HCT116 (cell line): ENCODE measurements around the gene CPNE2. TPM values are rescaled to one million over a fixed set of nuclear protein-coding genes. Genes with fewer than 3 reads are reported as not detected.

Experiments used
- ATAC-seq: fragments of 200-7000 bp; cut with Tn5 transposase; 2 replicates; pipeline ENCODE4 v1.9.1; 2020; ENCODE audit warnings: mild to moderate bottlenecking, moderate library complexity
- BruUV-seq: library from RNA; stranded (reverse); fragments of 400-500 nt; replicated peaks from 2 replicates; lab custom pipeline; 2021; lab: Mats Ljungman, UMichigan
- CTCF ChIA-PET: fragments of 300-600 bp; sonication (Branson Sonifier 250); formaldehyde crosslinking; loops from one replicate; lab custom pipeline; 2021; ENCODE audit warnings: antibody characterized with exemption; lab: Charles Lee
- POLR2A ChIA-PET: fragments of 300-600, 350-600 bp; sonication (Branson Sonifier 250); formaldehyde crosslinking; loops from one replicate; lab custom pipeline; 2021; ENCODE audit warnings: antibody characterized with exemption; lab: Charles Lee
- RAD21 ChIA-PET, 2 experiments: fragments of 300-600 bp; sonication (Branson Sonifier 250); formaldehyde crosslinking; loops; one replicate each; lab custom pipeline; 2023; ENCODE audit warnings: low total read pairs in 2 of 2; ENCODE audit not compliant: uncharacterized antibody in 2 of 2, unreplicated experiment in 2 of 2, low non-redundant PET in 1 of 2; lab: Charles Lee
- DNase-seq: peaks from one replicate; pipeline ENCODE4 v3.0.0-alpha.2; 2010; ENCODE audit warnings: low read depth, low spot score
- H2AFZ ChIP-seq: fragments of 200-600 bp; shearing (Covaris generic), sonication (generic); 2 replicates; pipeline ENCODE4 v1.6.1; 2017; ENCODE audit warnings: low read depth, mixed run types, mixed read lengths, antibody characterized with exemption, low read length; ENCODE audit not compliant: poor library complexity, severe bottlenecking
- H3K27ac ChIP-seq: 2 replicates; pipeline ENCODE4 v1.5.1; 2012; ENCODE audit warnings: low read depth, low read length
- H3K27me3 ChIP-seq: fragments of 200-600 bp; sonication (generic); 2 replicates; pipeline ENCODE4 v1.6.1; 2016; ENCODE audit warnings: mixed run types, low read length, mixed read lengths; ENCODE audit not compliant: insufficient read depth
- H3K36me3 ChIP-seq, 2 experiments: fragments of 200-500 bp in 1 of 2; fragments of 200-600 bp in 1 of 2; sonication (Bioruptor generic) in 1 of 2; sonication (generic) in 1 of 2; 2 replicates each; pipeline versions ENCODE4 v1.5.1 to v1.6.1; 2014 to 2016; ENCODE audit warnings: low read length in 2 of 2, inconsistent platforms in 1 of 2, mixed read lengths in 1 of 2, mixed run types in 1 of 2; ENCODE audit not compliant: insufficient read depth in 2 of 2, control insufficient read depth in 1 of 2
- H3K4me1 ChIP-seq, 2 experiments: fragments of 200-600 bp in 1 of 2; sonication (generic) in 1 of 2; 2 replicates each; pipeline versions ENCODE4 v1.5.1 to v1.6.1; 2012 to 2017; ENCODE audit warnings: low read length in 2 of 2, inconsistent platforms in 1 of 2, mild to moderate bottlenecking in 1 of 2, mixed read lengths in 1 of 2, mixed run types in 1 of 2, moderate library complexity in 1 of 2; ENCODE audit not compliant: insufficient read depth in 2 of 2, control insufficient read depth in 1 of 2
- H3K4me2 ChIP-seq: fragments of 200-600 bp; sonication (generic); 2 replicates; pipeline ENCODE4 v1.6.1; 2017; ENCODE audit warnings: mixed run types, low read length, mixed read lengths
- H3K4me3 ChIP-seq, 2 experiments: fragments of 200-600 bp in 1 of 2; sonication (generic) in 1 of 2; replicated peaks in 1 of 2; 2 replicates each; pipeline ENCODE4 v1.5.1; 2011 to 2016; ENCODE audit warnings: low read length in 2 of 2, control low read depth in 1 of 2, low read depth in 1 of 2, mild to moderate bottlenecking in 1 of 2, mixed read lengths in 1 of 2, mixed run types in 1 of 2
- H3K79me2 ChIP-seq: fragments of 200-600 bp; sonication (generic); 2 replicates; pipeline ENCODE4 v1.6.1; 2017; ENCODE audit warnings: mild to moderate bottlenecking, mixed run types, low read length, moderate library complexity, mixed read lengths; ENCODE audit not compliant: insufficient read depth
- H3K9ac ChIP-seq: fragments of 200-600 bp; sonication (generic); 2 replicates; pipeline ENCODE4 v1.6.1; 2016; ENCODE audit warnings: low read length, mixed read lengths
- H3K9me2 ChIP-seq: fragments of 200-600 bp; sonication (generic), shearing (Covaris generic); 2 replicates; pipeline ENCODE4 v1.6.1; 2017; ENCODE audit warnings: mixed run types, mild to moderate bottlenecking, moderate library complexity; ENCODE audit not compliant: insufficient read depth
- H3K9me3 ChIP-seq, 2 experiments: fragments of 200-500 bp in 1 of 2; fragments of 200-600 bp in 1 of 2; sonication (Bioruptor generic) in 1 of 2; sonication (generic) in 1 of 2; 2 replicates each; pipeline ENCODE4 v1.6.1; 2014 to 2017; ENCODE audit warnings: low read length in 2 of 2, mixed read lengths in 2 of 2, inconsistent platforms in 1 of 2, low read depth in 1 of 2, mild to moderate bottlenecking in 1 of 2, mixed run types in 1 of 2, moderate library complexity in 1 of 2; ENCODE audit not compliant: control insufficient read depth in 1 of 2, insufficient read depth in 1 of 2
- H4K20me1 ChIP-seq: fragments of 200-600 bp; sonication (generic), shearing (Covaris generic); 2 replicates; pipeline ENCODE4 v1.6.1; 2017; ENCODE audit warnings: mixed run types, mild to moderate bottlenecking, moderate library complexity; ENCODE audit not compliant: insufficient read depth
- CEBPB ChIP-seq: IDR thresholded peaks from 2 replicates; pipeline ENCODE4 v1.6.1; 2012; ENCODE audit warnings: low read depth
- EGR1 ChIP-seq: IDR thresholded peaks from 2 replicates; pipeline ENCODE4 v1.6.1; 2012; ENCODE audit warnings: low read depth
- EZH2 ChIP-seq: fragments of 200-600 bp; sonication (generic); IDR thresholded peaks from 2 replicates; pipeline ENCODE4 v1.6.1; 2017; ENCODE audit warnings: antibody characterized with exemption, mixed run types
- EZH2phosphoT487 ChIP-seq: fragments of 200-600 bp; IDR thresholded peaks from 2 replicates; pipeline ENCODE4 v1.6.1; 2018; ENCODE audit warnings: antibody characterized with exemption, borderline replicate concordance
- JUND ChIP-seq: IDR thresholded peaks from 2 replicates; pipeline ENCODE4 v1.6.1; 2012
- POLR2A ChIP-seq: IDR thresholded peaks from 2 replicates; pipeline ENCODE4 v1.7.0; 2011; ENCODE audit warnings: borderline replicate concordance; ENCODE audit not compliant: insufficient read depth, insufficient read length; ENCODE audit errors: extremely low read depth
- POLR2AphosphoS5 ChIP-seq: IDR thresholded peaks from 2 replicates; pipeline ENCODE4 v1.6.1; 2011; ENCODE audit warnings: mild to moderate bottlenecking, low read depth, low read length, moderate library complexity
- SIN3A ChIP-seq: IDR thresholded peaks from 2 replicates; pipeline ENCODE4 v1.6.1; 2012; ENCODE audit warnings: low read depth
- SP1 ChIP-seq: IDR thresholded peaks from 2 replicates; pipeline ENCODE4 v1.6.1; 2012; ENCODE audit warnings: low read depth
- ZNF274 ChIP-seq: fragments of 200-500 bp; sonication (Bioruptor generic); IDR thresholded peaks from 2 replicates; pipeline ENCODE4 v1.6.1; 2014; ENCODE audit warnings: mild to moderate bottlenecking, low read depth, low read length, inconsistent platforms
- intact Hi-C: fragments of 100-400 bp; cut with micrococcal nuclease; formaldehyde crosslinking; loops from 2 replicates; pipeline ENCODE4 v1.10.0; 2022
- total RNA-seq: library from RNA; stranded (reverse); gene quantifications from one replicate; pipeline ENCODE4 v1.2.1, GENCODE V29; 2021; ENCODE audit not compliant: unreplicated experiment
- TF ChIP-seq, protein P1 (sequence below): IDR thresholded peaks from 2 replicates; pipeline ENCODE4 v1.6.1; 2012
- TF ChIP-seq, protein P2 (sequence below): IDR thresholded peaks from 2 replicates; pipeline ENCODE4 v1.6.1; 2012; ENCODE audit warnings: low read depth

The CPNE2 gene
- total RNA-seq, 1 experiment from 2014 or later = 31.2 TPM

DNA sequence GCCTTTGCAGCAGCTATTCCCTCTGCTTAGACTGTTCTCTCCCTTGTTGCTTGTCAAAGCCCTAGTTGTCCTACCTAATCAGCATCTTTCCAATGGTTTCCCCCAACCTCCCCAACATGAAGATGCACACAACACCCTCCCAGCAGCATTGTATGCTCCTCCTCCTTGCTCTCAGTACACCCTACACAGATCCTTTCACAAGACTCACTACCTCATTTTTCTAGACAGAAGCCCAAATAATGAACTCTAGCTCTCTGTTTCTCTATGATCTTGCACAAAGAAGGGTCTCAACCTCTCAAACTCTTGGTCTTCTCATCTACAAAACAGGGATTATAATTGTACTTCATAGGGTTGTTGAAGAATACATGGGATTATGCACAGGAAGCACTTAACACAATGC, 74.1 kb downstream of the CPNE2 start:
- Histone ChIP-seq H3K27ac (no peak overlapping the region), H3K36me3 (peaks cover 38 to 48% of the 10 kb centered on the region in 2 experiments), H3K4me1 (no peaks in the 10 kb centered on the region), H3K9me3 (no peaks in the 10 kb centered on the region), H3K4me3 (no peak overlapping the region), H3K9ac (no peak overlapping the region), H3K27me3 (no peaks in the 10 kb centered on the region), H3K4me2 (no peak overlapping the region), H2AFZ (no peak overlapping the region), H3K9me2 (no peaks in the 10 kb centered on the region), H4K20me1 (no peaks in the 10 kb centered on the region), H3K79me2 (no peaks in the 10 kb centered on the region)
- ChIA-PET RAD21 (no interaction called here), POLR2A (no interaction called here), CTCF (interaction anchor here (1.0 kb wide), 1 partner anchor 464 kb away, joined by 3 read pairs; no protein-coding TSS in a partner anchor)
- TF ChIP-seq POLR2A = no peak
- no peak for TF ChIP-seq JUND
- TF ChIP-seq, protein P1, sequence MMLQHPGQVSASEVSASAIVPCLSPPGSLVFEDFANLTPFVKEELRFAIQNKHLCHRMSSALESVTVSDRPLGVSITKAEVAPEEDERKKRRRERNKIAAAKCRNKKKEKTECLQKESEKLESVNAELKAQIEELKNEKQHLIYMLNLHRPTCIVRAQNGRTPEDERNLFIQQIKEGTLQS = no peak
- no peak for TF ChIP-seq SP1
- no peak for TF ChIP-seq POLR2AphosphoS5
- no peak for TF ChIP-seq EZH2
- TF ChIP-seq ZNF274 = no peak
- TF ChIP-seq, protein P2, sequence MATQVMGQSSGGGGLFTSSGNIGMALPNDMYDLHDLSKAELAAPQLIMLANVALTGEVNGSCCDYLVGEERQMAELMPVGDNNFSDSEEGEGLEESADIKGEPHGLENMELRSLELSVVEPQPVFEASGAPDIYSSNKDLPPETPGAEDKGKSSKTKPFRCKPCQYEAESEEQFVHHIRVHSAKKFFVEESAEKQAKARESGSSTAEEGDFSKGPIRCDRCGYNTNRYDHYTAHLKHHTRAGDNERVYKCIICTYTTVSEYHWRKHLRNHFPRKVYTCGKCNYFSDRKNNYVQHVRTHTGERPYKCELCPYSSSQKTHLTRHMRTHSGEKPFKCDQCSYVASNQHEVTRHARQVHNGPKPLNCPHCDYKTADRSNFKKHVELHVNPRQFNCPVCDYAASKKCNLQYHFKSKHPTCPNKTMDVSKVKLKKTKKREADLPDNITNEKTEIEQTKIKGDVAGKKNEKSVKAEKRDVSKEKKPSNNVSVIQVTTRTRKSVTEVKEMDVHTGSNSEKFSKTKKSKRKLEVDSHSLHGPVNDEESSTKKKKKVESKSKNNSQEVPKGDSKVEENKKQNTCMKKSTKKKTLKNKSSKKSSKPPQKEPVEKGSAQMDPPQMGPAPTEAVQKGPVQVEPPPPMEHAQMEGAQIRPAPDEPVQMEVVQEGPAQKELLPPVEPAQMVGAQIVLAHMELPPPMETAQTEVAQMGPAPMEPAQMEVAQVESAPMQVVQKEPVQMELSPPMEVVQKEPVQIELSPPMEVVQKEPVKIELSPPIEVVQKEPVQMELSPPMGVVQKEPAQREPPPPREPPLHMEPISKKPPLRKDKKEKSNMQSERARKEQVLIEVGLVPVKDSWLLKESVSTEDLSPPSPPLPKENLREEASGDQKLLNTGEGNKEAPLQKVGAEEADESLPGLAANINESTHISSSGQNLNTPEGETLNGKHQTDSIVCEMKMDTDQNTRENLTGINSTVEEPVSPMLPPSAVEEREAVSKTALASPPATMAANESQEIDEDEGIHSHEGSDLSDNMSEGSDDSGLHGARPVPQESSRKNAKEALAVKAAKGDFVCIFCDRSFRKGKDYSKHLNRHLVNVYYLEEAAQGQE = no peak
- TF ChIP-seq EZH2phosphoT487 = no peak
- TF ChIP-seq EGR1 = no peak
- no peak for TF ChIP-seq SIN3A
- TF ChIP-seq CEBPB = no peak
- intact Hi-C loops = no loop called here
- ATAC-seq = no peak
- BruUV-seq = no TSS peak
- no peak for DNase-seq
